Measurements from ENCODE around the gene CCND3. TPM values are rescaled to one million over a fixed set of nuclear protein-coding genes. Genes with fewer than 3 reads are reported as not detected.
A peak's percentile ranks its signal among the peaks of the same experiment; 100 is the strongest.
"Not testable (repeated sequence)": the region's sequence is repeated elsewhere in the genome, so short reads cannot be mapped to it uniquely, and the experiment has no call there.

Gene CCND3
- total RNA-seq, 4 donors from 2014 or later: 28.9 to 48.7 (median 44.7) TPM

- H3K4me1 ChIP-seq: peaks cover 19 to 22% of the 10 kb centered on the region in 2 donors
- H3K4me3 ChIP-seq: no peak overlapping the region
- intact Hi-C loops (cut with DNase I; ENCODE audit: low total_unique reads): loop anchor here (5.0 kb wide), 1 partner anchor 99 kb away; no protein-coding TSS in a partner anchor
- DNase-seq (no peak), ATAC-seq (no peak)
- no peaks in the 10 kb centered on the region for H3K27me3 ChIP-seq
- TF ChIP-seq CTCF (IDR thresholded peaks at IDR 0.05 in 4 of 5, conservative IDR thresholded peaks at IDR 0.05 in 1 of 5): no peak
- no peak for TF ChIP-seq POLR2A (IDR thresholded peaks at IDR 0.05)
- in situ Hi-C loops (cut with MboI; ENCODE audit: low sequenced_read_pairs in 4 of 4): loop anchor here in 1 of 4 donors (25.0 kb wide), 1 partner anchor 619 kb away; the partner anchor contains the start of gene UBR2
- H3K36me3 ChIP-seq: no peaks in the 10 kb centered on the region
- H3K9me3 ChIP-seq: no peaks in the 10 kb centered on the region
- H3K27ac ChIP-seq: no peak overlapping the region
Measured at GRCh38 chr6:41943456-41943855, 1.8 kb upstream of the CCND3 start.

- not testable (repeated sequence) for DNase-seq, H3K27ac ChIP-seq, H3K4me3 ChIP-seq, ATAC-seq, H3K36me3 ChIP-seq, H3K9me3 ChIP-seq, H3K27me3 ChIP-seq
- peaks cover 19 to 28% of the 10 kb centered on the region in 2 donors for H3K4me1 ChIP-seq
- intact Hi-C loops (cut with DNase I; ENCODE audit: low total_unique reads): loop anchor here (5.0 kb wide), 1 partner anchor 99 kb away; no protein-coding TSS in a partner anchor
- in situ Hi-C loops (cut with MboI; ENCODE audit: low sequenced_read_pairs in 4 of 4): loop anchor here in 1 of 4 donors (25.0 kb wide), 1 partner anchor 619 kb away; the partner anchor contains the start of gene UBR2
Measured at GRCh38 chr6:41942882-41943281, 1.3 kb upstream of the CCND3 start.

- peak overlapping the region; percentile 66 to 97 (median 72) for H3K4me3 ChIP-seq
- no peaks in the 10 kb centered on the region for H3K9me3 ChIP-seq
- no peaks in the 10 kb centered on the region for H3K27me3 ChIP-seq
- intact Hi-C loops (cut with DNase I; ENCODE audit: low total_unique reads): loop anchor here (5.0 kb wide), 1 partner anchor 100 kb away; no protein-coding TSS in a partner anchor
- H3K4me1 ChIP-seq: peaks cover 19 to 31% of the 10 kb centered on the region in 2 donors
- no peaks in the 10 kb centered on the region for H3K36me3 ChIP-seq
- peak overlapping the region; percentile 66 to 79 (median 70) for H3K27ac ChIP-seq
- in situ Hi-C loops (cut with MboI; ENCODE audit: low sequenced_read_pairs in 4 of 4): loop anchor here in 1 of 4 donors (25.0 kb wide), 1 partner anchor 620 kb away; the partner anchor contains the start of gene UBR2
- no peak for DNase-seq
- peak; percentile 16 to 19 for ATAC-seq
- TF ChIP-seq CTCF (IDR thresholded peaks at IDR 0.05 in 4 of 5, conservative IDR thresholded peaks at IDR 0.05 in 1 of 5) (no peak), POLR2A (IDR thresholded peaks at IDR 0.05) (no peak)
Measured at GRCh38 chr6:41942067-41942851, 651 bp upstream of the CCND3 start.

GRCh38 chr6:41940759-41941279 lies 789 bp downstream of the CCND3 start:
- H3K9me3 ChIP-seq: no peaks in the 10 kb centered on the region
- DNase-seq: peak in 1 of 2 donors; percentile 16
- peaks cover 0 to 1% of the 10 kb centered on the region in 2 donors for H3K36me3 ChIP-seq
- H3K27me3 ChIP-seq: no peaks in the 10 kb centered on the region
- intact Hi-C loops (cut with DNase I; ENCODE audit: low total_unique reads) (loop anchor here (1.0 to 5.0 kb wide), 4 partner anchors 20 to 155 kb away; partner anchors contain the start of genes BYSL, MED20 and USP49), in situ Hi-C loops (cut with MboI; ENCODE audit: low sequenced_read_pairs in 4 of 4) (loop anchor here in 1 of 4 donors (25.0 kb wide), 1 partner anchor 621 kb away; the partner anchor contains the start of gene UBR2)
- H3K4me3 ChIP-seq: peak overlapping the region; percentile 66 to 97 (median 72)
- ATAC-seq: peak in 1 of 2 donors; percentile 1
- no peak for TF ChIP-seq POLR2A (IDR thresholded peaks at IDR 0.05)
- no peak for TF ChIP-seq CTCF (IDR thresholded peaks at IDR 0.05 in 4 of 5, conservative IDR thresholded peaks at IDR 0.05 in 1 of 5)
- H3K27ac ChIP-seq: peak overlapping the region; percentile 67 to 79 (median 74)
- peaks cover 23 to 34% of the 10 kb centered on the region in 2 donors for H3K4me1 ChIP-seq
